Activated naive CD4-positive, alpha-beta T cell treated with anti-CD3 and anti-CD28 coated beads, Interleukin-2, amount 50 U/mL, for 72 hours (primary cell): ENCODE results near the gene ODAD4. TPM values are rescaled to one million over a fixed set of nuclear protein-coding genes. Genes with fewer than 3 reads are reported as not detected.

Experiments
- ATAC-seq, 2 donors: fragments of 150-1000 bp; cut with Tn5 transposase; 2 replicates each; pipeline ENCODE4 v1.10.0; 2021; ENCODE audit warnings: mild to moderate bottlenecking in 2 of 2, moderate library complexity in 2 of 2
- DNase-seq, 2 donors: peaks; one replicate each; pipeline ENCODE4 v3.0.0; 2021 to 2022; ENCODE audit warnings: low spot score in 2 of 2
- H3K27ac Mint-ChIP-seq, 2 donors: one replicate each; pipeline ENCODE4 v1.8.0; 2022; ENCODE audit warnings: mild to moderate bottlenecking in 2 of 2, mixed read lengths in 2 of 2
- H3K36me3 Mint-ChIP-seq, 2 donors: one replicate each; pipeline ENCODE4 v1.8.0; 2022; ENCODE audit warnings: mixed read lengths in 2 of 2
- H3K9me3 Mint-ChIP-seq, 2 donors: one replicate each; pipeline ENCODE4 v1.8.0; 2022; ENCODE audit warnings: mixed read lengths in 2 of 2
- total RNA-seq, 2 donors: library from RNA; stranded (reverse); gene quantifications; one replicate each; pipeline ENCODE4 v1.2.3, GENCODE V29; 2022

The ODAD4 gene
- total RNA-seq, 2 donors from 2014 or later = 1.2 to 2.0 TPM

DNA sequence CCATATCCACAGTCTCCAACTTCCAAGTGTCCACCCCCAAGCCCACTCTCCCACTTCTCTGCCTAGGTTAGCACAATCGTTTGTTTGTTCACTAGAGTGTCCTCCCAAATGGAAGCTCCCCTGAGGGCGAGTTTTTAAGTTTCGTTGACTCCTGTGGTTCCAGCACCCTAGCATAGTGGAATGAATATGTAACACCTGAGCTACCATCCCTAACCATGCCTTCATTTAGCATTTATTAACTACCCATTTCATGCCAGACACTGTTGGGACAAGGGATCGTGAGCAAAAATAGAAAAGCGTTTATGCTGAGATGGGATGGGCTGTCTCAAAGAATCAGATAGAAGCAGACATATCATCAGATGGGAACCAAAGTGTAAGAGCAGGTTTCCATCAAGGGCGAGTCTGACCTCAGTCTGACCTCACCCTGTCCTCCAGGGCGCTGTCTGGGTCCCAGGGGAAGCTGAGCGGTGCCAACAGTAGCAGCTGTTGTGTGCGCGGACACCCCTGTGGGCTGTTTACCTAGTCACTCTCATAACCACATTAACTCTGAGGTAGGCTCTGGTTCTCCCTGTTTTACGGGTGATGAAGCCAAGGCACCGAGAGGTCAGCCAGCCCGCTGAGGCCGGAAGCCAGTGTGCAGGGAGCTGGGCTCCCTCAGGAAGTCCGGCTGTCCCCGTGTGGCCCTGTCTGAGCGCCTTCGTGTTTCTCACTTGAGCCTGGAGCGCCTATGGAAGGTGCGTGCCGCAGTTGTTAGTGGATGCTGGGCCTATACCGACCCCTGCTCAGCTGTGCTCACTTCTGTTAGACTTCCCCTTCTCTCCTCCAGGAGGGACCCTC lies 42.4 kb downstream of the ODAD4 start:
- ATAC-seq = peak in 1 of 2 donors; percentile 20
- DNase-seq = no peak
- Mint-ChIP-seq H3K27ac (peak overlapping the region; percentile 9 to 19), H3K9me3 (no peaks in the 10 kb centered on the region), H3K36me3 (peaks cover 15 to 16% of the 10 kb centered on the region in 2 donors)

DNA sequence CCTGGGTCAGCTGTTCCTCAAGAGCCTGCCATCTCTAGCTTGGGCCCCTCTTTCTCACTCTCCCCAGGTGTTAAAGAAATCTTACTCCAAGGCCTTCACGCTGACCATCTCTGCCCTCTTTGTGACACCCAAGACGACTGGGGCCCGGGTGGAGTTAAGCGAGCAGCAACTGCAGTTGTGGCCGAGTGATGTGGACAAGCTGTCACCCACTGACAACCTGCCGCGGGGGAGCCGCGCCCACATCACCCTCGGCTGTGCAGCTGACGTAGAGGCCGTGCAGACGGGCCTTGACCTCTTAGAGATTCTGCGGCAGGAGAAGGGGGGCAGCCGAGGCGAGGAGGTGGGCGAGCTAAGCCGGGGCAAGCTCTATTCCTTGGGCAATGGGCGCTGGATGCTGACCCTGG lies 43.0 kb downstream of the ODAD4 start:
- ATAC-seq = no peak
- peaks cover 10 to 13% of the 10 kb centered on the region in 2 donors for H3K36me3 Mint-ChIP-seq
- H3K27ac Mint-ChIP-seq = peak overlapping the region; percentile 9 to 74
- DNase-seq = no peak
- no peaks in the 10 kb centered on the region for H3K9me3 Mint-ChIP-seq

DNA sequence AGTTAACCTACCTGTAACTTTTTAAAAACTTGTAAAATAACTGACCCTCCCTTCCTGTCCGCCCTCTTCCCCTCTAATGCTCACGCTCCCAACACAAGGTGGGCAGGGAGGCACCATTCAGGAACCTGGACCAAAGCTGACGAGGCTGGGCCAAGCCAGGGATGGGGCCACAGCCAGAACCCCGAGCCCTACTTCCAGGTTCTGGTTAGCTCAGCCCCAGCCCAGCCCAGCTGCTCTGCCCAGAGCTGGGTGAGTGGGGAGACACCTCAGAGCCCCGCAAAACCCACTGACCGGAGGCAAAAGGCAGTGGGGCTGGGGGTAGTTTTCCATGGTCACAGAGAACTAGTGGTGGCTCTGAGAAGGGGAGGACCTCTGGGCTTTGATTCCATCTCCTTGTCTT lies 43.6 kb downstream of the ODAD4 start:
- DNase-seq (no peak), ATAC-seq (no peak)
- Mint-ChIP-seq H3K9me3 (no peaks in the 10 kb centered on the region), H3K36me3 (peaks cover 10 to 13% of the 10 kb centered on the region in 2 donors), H3K27ac (peak overlapping the region; percentile 9 to 74)

DNA sequence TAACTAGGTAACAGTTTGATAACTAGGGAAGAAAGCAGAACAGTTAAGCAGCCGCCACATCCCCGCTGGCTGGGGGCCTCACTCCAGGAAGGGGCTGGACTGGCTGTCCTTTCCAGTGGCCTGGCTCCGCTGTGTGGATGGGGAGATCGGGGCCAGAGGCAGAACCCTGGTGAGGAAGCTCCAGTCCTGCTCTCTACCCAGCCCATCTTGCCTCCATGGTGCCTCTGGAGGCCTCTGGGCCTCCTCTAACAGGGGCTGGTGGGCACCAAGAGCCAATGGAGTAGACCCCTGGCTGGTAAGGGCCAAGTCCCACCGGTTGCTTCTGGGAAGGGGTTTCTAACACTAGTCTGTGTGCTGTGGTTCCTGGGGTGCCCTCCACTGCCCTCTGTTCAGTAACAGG lies 44.2 kb downstream of the ODAD4 start:
- H3K36me3 Mint-ChIP-seq = peaks cover 4 to 11% of the 10 kb centered on the region in 2 donors
- peak in 1 of 2 donors; percentile 13 for ATAC-seq

DNA sequence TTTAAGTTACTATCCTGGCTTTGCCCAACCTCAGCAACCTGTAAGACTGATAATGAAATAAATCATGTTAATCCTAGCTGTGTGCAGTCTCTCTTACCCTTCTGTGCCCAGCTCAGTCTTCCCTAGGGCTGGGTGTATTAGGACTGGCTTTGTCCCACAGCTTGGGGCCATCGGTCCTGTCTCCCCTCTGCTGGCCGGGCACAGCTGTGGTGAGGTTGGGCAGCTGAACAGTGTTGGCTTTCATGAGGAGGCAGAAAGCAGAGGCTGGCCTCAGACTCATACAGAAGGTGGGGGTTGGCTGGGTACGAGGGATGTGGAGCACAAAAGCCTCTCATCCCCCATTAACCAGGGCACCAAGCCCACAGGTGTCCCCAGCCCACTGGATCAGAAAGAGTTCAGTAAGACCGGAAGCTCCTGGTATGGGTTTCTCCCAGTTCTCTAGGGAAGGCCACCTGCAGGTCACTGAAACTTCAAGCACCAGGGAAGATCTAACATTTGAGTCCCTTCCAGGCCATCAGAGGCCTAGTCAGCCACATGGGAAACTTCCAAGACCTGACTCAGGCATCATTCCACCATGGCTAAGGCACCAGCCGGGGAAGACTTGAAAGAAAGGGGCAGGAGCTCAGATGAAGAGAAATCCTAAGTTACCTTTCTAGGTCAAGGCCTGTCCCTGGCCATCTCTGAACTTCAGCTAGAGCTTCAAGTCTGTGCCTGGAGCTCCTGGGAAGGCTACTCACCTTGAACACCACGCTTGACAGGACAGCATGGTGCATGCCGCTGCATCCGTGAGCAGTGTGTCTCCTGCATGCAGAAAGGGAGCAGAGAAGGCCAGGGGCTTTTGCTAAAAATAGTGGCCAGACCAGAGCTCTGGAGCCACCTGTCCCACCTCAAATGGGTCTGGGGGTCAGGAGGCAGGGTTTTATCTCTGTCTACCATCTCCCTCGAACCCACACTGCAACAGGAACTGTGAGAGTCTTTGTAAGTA lies 45.0 kb downstream of the ODAD4 start:
- no peak for DNase-seq
- H3K27ac Mint-ChIP-seq = peak overlapping the region; percentile 11 to 82
- H3K9me3 Mint-ChIP-seq = no peaks in the 10 kb centered on the region
- H3K36me3 Mint-ChIP-seq = peaks cover 0 to 9% of the 10 kb centered on the region in 2 donors
- no peak for ATAC-seq

More for the DNA sequence above, 44.2 kb downstream of the ODAD4 start:
- DNase-seq = no peak
- Mint-ChIP-seq H3K27ac (peak overlapping the region; percentile 9 to 72), H3K9me3 (no peaks in the 10 kb centered on the region)

DNA sequence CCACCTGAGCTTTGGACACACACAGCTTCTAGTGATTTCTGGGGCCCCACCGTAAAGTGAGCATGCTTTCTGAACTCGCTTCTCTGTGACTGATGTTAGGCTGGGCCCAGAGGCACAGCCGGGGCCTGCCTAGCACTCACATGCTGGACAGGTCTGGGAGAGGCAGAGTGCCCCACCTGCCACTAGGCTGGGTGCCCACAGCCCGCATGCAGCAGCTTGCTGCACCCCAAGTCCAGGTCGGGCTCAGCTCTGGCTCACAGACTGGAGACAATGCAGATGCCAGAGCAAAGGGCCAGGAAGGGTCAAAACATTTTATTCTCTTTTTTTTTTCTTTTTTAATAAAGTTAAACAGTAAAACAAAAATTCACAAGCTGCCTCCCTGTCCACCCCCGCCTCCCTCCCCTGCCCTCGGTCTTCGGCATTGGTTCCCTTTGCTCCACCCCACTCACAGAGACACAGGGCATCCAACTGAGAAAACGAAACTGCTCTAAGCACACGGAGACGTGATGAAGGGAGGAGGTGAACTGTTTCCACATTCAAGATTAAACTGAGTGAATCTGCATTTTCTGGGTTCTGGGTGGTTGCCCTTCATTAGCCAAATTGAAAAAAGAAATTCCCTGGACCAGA lies 45.8 kb downstream of the ODAD4 start:
- Mint-ChIP-seq H3K9me3 (no peaks in the 10 kb centered on the region), H3K27ac (peak overlapping the region; percentile 11 to 55), H3K36me3 (peaks cover 7 to 9% of the 10 kb centered on the region in 2 donors)
- DNase-seq (no peak), ATAC-seq (no peak)

DNA sequence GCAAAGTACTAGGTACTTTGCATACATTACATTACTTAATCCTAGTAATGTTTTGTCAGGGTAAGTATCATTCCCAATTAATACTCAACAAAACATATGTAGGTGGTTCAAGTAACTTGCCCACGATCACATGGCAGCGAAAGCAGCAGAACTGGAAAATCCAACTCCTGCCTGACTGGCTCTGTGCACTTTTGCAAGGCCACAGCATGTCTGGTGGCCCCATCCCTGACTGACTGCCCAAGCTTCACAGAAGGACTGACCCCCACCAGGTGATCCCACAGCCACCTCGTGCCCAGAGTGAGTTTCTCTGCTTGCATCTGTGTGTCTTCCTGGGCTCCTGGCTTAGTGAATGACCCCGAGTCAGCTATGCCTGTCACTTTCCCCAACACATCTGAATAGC lies 47.6 kb downstream of the ODAD4 start:
- no peak for DNase-seq
- peaks cover 9 to 19% of the 10 kb centered on the region in 2 donors for H3K36me3 Mint-ChIP-seq
- H3K9me3 Mint-ChIP-seq = no peaks in the 10 kb centered on the region
- ATAC-seq = no peak
- H3K27ac Mint-ChIP-seq = peak overlapping the region in 1 of 2 donors; percentile 89

DNA sequence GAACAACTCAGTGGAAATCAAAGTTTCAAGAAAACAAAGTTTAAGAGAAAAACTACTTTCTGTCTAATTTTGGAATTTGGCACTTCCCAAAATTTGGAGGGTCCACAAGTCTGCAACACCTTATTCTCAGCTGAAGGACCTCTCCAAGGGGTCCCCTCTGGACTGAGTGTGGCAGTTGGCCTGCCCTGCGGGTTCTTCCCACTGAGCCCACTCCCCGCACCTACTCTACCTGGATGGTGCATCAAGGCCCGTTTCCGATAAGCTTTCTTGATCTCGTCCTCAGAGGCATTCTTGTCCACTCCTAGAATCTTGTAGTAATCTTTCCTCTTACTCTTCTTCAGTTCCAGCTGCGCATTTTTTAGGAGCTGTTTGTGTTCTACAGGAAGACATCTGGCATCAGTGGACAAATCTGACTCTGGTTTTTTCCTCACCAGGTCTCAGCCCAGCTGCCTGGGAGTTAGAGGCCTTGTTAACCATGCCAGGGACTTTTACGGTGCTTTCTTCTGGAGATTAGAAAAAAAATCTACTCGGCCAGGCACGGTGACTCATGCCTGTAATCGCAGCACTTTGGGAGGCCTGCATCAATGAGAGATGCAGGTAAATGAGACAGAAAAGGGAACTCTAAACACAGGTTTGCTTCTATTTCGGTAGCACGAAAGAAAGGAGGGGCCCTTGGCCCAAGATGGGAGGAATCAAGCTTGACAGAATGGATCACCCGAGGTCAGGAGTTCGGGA lies 51.8 kb downstream of the ODAD4 start:
- Mint-ChIP-seq H3K9me3 (no peaks in the 10 kb centered on the region), H3K27ac (peak overlapping the region in 1 of 2 donors; percentile 60), H3K36me3 (peaks cover 9 to 31% of the 10 kb centered on the region in 2 donors)
- ATAC-seq = no peak
- DNase-seq = no peak

DNA sequence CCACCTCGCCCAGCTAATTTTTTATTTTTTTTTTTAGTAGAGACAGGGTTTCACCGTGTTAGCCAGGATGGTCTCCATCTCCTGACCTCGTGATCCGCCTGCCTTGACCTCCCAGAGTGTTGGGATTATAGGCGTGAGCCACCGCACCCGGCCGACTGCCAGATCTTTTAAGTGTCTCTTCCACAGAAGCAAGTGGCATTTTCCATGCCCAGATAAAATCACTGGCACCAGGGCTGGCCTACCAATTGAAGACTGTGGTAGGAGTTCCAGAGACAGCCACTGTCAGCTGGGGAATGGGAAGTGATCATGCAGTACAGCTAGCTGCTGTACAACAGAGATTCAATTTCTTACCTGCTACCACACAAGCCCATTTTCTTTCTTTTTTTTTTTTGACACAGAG lies 54.0 kb downstream of the ODAD4 start:
- H3K36me3 Mint-ChIP-seq = peaks cover 0 to 42% of the 10 kb centered on the region in 2 donors
- no peak for ATAC-seq
- H3K27ac Mint-ChIP-seq = peak overlapping the region in 1 of 2 donors; percentile 60

DNA sequence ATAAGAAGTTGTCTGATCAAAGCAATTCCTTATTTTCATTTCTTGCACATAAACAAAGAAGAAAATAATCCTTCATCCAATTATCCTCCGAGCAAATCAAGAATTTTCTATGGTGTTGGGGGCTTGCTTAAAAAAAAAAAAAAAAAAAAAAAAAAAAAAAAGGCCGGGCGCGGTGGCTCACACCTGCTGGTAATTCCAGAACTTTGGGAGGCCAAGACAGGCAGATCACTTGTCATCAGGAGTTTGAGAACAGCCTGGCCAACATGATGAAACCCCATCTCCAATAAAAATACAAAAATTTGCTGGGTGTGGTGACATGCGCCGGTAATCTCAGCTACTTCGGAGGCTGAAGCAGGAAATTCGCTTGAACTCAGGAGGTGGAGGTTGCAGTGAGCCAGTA lies 55.5 kb downstream of the ODAD4 start:
- no peaks in the 10 kb centered on the region for H3K9me3 Mint-ChIP-seq
- no peak for DNase-seq
- H3K36me3 Mint-ChIP-seq = peaks cover 0 to 42% of the 10 kb centered on the region in 2 donors
- no peak overlapping the region for H3K27ac Mint-ChIP-seq
- no peak for ATAC-seq

More for the DNA sequence above, 54.0 kb downstream of the ODAD4 start:
- H3K9me3 Mint-ChIP-seq = no peaks in the 10 kb centered on the region
- DNase-seq = no peak

DNA sequence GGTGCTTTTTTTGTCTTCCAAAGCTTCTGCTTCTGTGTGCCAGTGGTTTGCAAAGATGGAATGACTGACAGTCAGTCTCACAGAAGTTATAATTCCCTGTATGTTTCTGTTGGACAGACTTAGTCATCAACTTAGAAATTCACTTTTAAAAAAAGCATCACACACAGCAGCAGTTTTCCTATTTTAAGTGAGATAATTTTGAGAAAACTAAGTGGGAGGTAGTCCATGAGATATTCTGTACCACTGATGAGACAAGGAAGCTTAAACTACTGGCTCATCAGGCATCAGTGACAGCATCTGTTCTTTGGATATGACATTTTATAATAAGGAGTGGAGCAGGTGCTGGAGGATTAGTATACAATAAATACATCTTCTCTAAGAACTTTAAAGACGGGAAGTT lies 56.2 kb downstream of the ODAD4 start:
- ATAC-seq (no peak), DNase-seq (no peak)
- H3K27ac Mint-ChIP-seq = peak overlapping the region; percentile 34 to 65
- peaks cover 0 to 37% of the 10 kb centered on the region in 2 donors for H3K36me3 Mint-ChIP-seq
- no peaks in the 10 kb centered on the region for H3K9me3 Mint-ChIP-seq

DNA sequence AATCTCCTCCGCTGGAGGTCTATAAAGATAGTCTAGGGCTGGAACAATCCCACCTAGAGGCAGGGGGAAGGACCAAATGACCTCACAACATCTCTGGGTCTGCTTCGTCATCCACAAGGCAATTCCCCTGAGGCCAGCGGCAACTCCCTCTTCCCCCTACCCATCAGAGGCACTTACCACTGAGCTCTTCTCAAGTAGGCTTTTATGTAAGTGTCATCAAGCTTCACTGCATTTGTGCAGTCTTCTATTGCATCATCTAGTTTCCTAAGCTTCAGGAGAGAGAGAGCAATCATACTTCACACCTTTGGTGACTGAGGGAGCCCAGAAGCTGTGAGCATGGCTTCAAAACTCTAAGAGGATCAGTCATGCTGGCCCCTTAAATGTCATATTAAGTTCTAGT lies 57.2 kb downstream of the ODAD4 start:
- Mint-ChIP-seq H3K9me3 (no peaks in the 10 kb centered on the region), H3K36me3 (peaks cover 0 to 28% of the 10 kb centered on the region in 2 donors), H3K27ac (peak overlapping the region; percentile 34 to 65)
- ATAC-seq (peak; percentile 92 to 94), DNase-seq (no peak)

DNA sequence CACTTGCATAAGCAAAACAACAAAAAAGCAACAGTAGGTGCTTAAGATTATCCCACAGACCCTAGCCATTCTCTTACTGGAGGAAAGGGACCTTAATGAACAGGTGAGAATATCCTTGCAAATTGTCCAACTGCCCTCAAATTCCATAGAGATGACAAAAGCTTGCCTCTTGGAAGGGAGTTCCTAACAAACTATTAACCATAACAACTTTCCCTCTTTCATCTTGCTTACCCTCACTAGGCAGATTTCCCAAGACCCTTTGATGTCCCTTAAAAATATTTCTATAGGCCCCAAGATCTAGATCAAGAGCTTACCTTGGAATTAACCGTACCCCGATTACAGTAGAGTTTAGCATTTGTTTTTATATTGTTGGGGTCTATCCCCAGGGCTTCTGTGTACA lies 58.0 kb downstream of the ODAD4 start:
- peak overlapping the region; percentile 34 to 81 for H3K27ac Mint-ChIP-seq
- no peak for DNase-seq
- H3K36me3 Mint-ChIP-seq = peaks cover 0 to 26% of the 10 kb centered on the region in 2 donors
- no peaks in the 10 kb centered on the region for H3K9me3 Mint-ChIP-seq
- ATAC-seq = no peak

DNA sequence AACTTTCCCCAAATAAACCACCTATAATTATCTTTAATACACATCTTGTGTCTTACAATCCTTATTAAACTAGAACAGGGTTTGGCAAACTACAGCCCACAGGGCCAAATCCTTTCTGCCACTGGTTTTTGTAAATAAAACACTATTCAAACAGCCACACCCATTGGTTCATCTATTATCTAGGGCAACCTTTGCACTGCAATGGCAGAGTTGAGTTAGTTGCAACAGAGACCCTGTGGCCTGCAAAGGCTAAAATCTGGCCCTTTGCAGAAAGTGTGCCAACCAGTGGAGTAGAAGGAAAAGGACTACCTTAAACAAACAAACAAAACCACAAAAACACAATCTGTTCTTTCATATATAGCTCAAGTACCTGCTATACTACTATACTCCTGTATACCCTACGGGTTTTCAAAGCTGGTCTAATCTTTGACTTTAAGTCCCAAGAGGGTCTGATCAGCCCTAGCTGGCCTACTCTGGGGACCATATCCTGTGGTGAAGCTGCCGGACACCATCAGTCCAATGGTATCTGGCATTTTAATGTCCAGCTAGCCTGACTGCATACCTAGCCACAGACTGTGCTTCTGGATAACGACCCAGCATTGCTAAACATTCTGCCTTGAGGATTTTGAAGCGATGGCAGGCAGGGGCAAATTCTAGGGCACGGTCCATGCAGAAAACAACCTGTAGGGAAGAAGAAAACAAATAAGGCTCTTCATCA lies 59.4 kb downstream of the ODAD4 start:
- Mint-ChIP-seq H3K36me3 (peaks cover 2 to 22% of the 10 kb centered on the region in 2 donors), H3K27ac (peak overlapping the region in 1 of 2 donors; percentile 23), H3K9me3 (no peaks in the 10 kb centered on the region)
- DNase-seq (no peak), ATAC-seq (no peak)

DNA sequence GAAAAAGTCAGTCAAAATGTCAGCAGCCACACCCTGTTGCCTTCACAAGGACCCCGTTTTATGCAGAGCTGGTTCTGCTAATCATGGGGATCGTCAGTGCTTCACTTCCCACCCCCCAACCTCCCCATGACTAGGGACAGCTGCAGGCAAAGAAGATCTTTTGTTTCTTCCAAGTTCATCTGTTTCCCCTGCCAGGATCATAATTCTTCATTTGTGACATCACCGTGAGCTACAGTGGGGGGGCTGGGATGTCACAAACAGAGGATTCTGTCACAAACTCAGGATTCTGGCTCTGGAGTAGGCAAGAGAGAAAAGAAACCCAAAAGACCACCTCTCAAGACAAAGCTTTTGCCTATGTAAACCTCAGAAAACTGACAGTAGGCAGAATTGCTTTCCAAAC lies 62.2 kb downstream of the ODAD4 start:
- no peaks in the 10 kb centered on the region for H3K9me3 Mint-ChIP-seq
- H3K36me3 Mint-ChIP-seq = peaks cover 9 to 33% of the 10 kb centered on the region in 2 donors
- H3K27ac Mint-ChIP-seq = peak overlapping the region in 1 of 2 donors; percentile 52
- ATAC-seq = no peak
- no peak for DNase-seq
